NCI-H128 (cell line): ENCODE results near the gene B3GALT6.

ENCODE experiments used
- DNase-seq: peaks from one replicate; lab custom pipeline; 2025; ENCODE audit not compliant: unreplicated experiment; lab: John Stamatoyannopoulos, UW

The B3GALT6 gene

GRCh38 chr1:1281533-1282321 lies 49.7 kb downstream of the B3GALT6 start:
- no peak for DNase-seq

GRCh38 chr1:1282998-1283397 lies 51.0 kb downstream of the B3GALT6 start:
- DNase-seq: no peak

- DNase-seq: no peak
These were observed 51.8 kb downstream of the B3GALT6 start for GRCh38 chr1:1283821-1284220.
